Activated CD4-positive, alpha-beta T cell treated with anti-CD3 and anti-CD28 coated beads, Interleukin-2, amount 10 ng/mL, durations not matched to agents 24 days and 14 days (primary cell): ENCODE results near the gene STRAP. TPM values are rescaled to one million over a fixed set of nuclear protein-coding genes. Genes with fewer than 3 reads are reported as not detected.
"Not testable (repeated sequence)": the region's sequence is repeated elsewhere in the genome, so short reads cannot be mapped to it uniquely, and the experiment has no call there.

Experiments used
- DNase-seq: peaks from one replicate; pipeline ENCODE4 v3.0.0; 2022
- H3K27ac Mint-ChIP-seq: one replicate; pipeline ENCODE4 v1.8.0; 2022; ENCODE audit warnings: mild to moderate bottlenecking, mixed read lengths
- H3K27me3 Mint-ChIP-seq: one replicate; pipeline ENCODE4 v1.8.0; 2022; ENCODE audit warnings: mixed read lengths
- H3K36me3 Mint-ChIP-seq: one replicate; pipeline ENCODE4 v1.8.0; 2022; ENCODE audit warnings: low read depth, mild to moderate bottlenecking, mixed read lengths
- H3K4me1 Mint-ChIP-seq: one replicate; pipeline ENCODE4 v1.8.0; 2021; ENCODE audit warnings: mixed read lengths
- H3K4me3 Mint-ChIP-seq: one replicate; pipeline ENCODE4 v1.8.0; 2022; ENCODE audit warnings: mild to moderate bottlenecking, moderate library complexity, mixed read lengths
- H3K9me3 Mint-ChIP-seq: one replicate; pipeline ENCODE4 v1.8.0; 2021; ENCODE audit warnings: mixed read lengths
- intact Hi-C: fragments of 100-400 bp; cut with micrococcal nuclease; formaldehyde crosslinking; loops from one replicate; pipeline ENCODE4 v1.15.1; 2023
- total RNA-seq: library from RNA; stranded (reverse); gene quantifications from 2 replicates; pipeline ENCODE4 v1.2.3, GENCODE V29; 2022

The STRAP gene
- total RNA-seq, 1 donor from 2014 or later = 166 TPM

DNA sequence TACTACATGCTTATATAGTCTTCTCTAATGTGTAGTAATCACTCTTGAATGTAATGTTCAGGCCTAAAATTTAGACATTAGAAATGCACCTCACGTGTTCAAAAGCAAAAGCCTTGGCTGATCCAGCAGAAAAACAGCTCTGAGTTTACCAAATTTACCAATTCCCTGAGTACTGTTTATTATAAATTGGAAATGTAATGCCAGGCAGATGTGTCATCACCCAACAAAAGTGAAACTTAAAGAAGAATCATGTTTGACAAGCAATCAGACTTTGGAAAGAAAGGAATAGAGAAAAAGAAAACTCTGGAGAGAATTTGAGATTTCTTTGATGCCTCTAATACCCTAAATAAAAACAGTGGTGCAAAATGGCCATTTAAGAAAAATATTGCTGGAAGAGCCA, 26.5 kb upstream of the STRAP start:
- Mint-ChIP-seq H3K4me1 (no peaks in the 10 kb centered on the region), H3K9me3 (no peaks in the 10 kb centered on the region), H3K27ac (no peak overlapping the region), H3K27me3 (peaks cover 23% of the 10 kb centered on the region), H3K4me3 (no peak overlapping the region), H3K36me3 (no peaks in the 10 kb centered on the region)
- DNase-seq = no peak
- intact Hi-C loops = loop anchor here (1.0 to 5.0 kb wide), 5 partner anchors 68 to 578 kb away; partner anchors contain the start of gene EPS8

DNA sequence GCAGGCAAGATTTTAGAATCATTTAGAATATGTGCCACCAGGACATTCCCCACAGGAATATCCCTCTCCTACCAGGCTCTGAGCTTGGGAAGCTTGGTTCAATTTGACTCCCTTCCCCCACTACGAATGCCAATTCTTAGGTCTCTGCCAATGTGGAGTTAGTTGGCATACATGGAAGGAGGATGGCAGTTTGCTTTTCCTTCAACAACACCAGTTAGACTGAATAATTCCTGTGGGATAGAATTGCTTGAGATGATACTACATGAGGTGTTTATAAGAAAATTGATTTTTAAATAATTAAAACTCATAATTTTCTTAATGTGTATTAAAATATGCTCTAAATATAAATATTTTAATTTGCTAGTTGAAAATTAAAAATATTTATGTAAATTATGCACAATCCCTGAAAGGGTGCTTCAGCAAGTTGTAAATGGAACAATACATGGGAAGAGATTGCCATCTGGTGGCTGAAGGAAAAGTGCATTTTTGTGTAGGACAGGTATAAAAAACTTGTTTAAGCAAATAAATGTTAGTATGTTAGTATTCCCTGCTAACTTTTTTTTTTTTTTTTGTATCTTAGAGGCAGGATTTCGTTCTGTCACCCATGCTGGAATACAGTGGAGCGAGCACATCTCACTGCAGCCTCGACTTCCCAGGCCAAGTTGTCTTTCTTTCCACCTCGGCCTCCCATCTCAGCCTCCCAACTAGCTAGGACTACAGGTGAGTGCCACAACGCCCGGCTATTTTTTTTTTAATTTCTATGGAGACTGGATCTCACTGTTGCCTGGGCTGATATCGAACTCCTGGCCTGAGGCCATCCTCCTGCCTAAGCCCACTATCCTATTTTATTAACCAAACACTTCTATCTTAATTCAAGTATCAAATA, 25.8 kb upstream of the STRAP start:
- Mint-ChIP-seq H3K27me3 (peaks cover 28% of the 10 kb centered on the region), H3K4me1 (no peaks in the 10 kb centered on the region), H3K4me3 (no peak overlapping the region), H3K27ac (no peak overlapping the region), H3K9me3 (no peaks in the 10 kb centered on the region), H3K36me3 (no peaks in the 10 kb centered on the region)
- DNase-seq = peak; percentile 88
- intact Hi-C loops = loop anchor here (1.0 to 5.0 kb wide), 5 partner anchors 69 to 579 kb away; partner anchors contain the start of gene EPS8

DNA sequence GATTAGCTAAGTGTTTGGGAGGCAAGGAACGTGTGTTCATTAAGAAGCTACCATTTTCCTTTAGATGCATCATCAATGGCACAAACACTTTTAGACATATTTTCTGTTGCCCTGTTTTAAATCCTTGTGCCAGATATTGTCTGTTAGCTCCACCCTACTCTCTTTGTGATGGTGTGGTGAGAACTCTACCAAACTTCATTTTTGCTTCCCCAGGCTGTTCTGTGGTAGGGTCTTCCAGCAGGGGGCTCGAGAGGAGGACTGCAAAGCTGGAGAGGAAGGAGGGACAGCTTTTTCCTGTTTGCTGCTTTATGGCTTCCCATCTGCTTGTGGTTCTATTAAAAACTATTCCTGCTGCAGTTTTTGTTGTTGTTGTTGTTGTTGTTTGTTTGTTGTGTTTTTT, 23.8 kb upstream of the STRAP start:
- intact Hi-C loops = loop anchor here (5.0 kb wide), 3 partner anchors 71 to 581 kb away; partner anchors contain the start of gene EPS8
- DNase-seq = no peak
- H3K4me1 Mint-ChIP-seq = no peaks in the 10 kb centered on the region
- H3K9me3 Mint-ChIP-seq = no peaks in the 10 kb centered on the region
- H3K36me3 Mint-ChIP-seq = no peaks in the 10 kb centered on the region
- H3K4me3 Mint-ChIP-seq = no peak overlapping the region
- H3K27ac Mint-ChIP-seq = no peak overlapping the region
- peaks cover 39% of the 10 kb centered on the region for H3K27me3 Mint-ChIP-seq

DNA sequence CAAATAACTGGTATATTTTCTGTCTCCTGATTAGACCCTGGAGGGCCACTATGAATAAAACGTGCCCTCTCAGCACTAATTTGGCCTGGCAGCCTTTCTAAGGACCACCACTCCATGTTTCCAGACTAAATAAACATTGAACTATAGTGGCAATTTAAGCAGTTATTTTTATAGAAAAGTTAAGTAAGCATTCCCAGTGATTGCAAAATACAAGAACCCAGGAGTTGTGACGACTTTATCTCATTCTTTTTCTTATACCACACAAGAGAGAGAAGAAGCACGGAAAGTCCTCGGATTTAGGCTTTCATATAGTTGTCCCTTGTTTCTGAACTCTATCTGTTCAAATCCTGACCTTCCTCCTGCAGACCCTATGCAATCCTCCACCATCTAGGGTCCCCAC, 23.1 kb upstream of the STRAP start:
- no peak overlapping the region for H3K4me3 Mint-ChIP-seq
- peaks cover 43% of the 10 kb centered on the region for H3K27me3 Mint-ChIP-seq
- H3K36me3 Mint-ChIP-seq = no peaks in the 10 kb centered on the region
- intact Hi-C loops = loop anchor here (5.0 kb wide), 3 partner anchors 72 to 582 kb away; partner anchors contain the start of gene EPS8
- peaks cover 5% of the 10 kb centered on the region for H3K4me1 Mint-ChIP-seq
- DNase-seq = no peak
- no peaks in the 10 kb centered on the region for H3K9me3 Mint-ChIP-seq
- H3K27ac Mint-ChIP-seq = no peak overlapping the region

DNA sequence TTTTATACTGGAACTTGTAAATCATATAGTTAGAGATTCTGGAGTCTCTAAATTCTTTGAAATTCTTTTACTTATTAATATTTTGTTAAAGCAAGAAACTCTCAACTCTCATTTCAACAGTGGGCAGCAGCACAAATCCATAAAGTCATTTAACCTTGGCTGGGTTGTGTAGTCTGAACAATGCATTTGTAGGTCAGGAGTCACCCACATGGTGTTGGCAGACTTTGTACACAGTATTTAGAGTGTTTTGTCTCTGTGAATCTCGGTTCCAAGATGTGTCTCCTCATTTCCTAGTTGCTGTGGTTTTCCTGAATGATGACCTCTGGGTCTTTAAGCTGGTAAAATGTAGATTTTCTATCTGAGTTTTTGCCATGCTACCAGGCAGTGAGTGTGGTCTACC, 20.8 kb upstream of the STRAP start:
- no peak for DNase-seq
- intact Hi-C loops = no loop called here
- Mint-ChIP-seq H3K4me3 (no peak overlapping the region), H3K4me1 (peaks cover 6% of the 10 kb centered on the region), H3K36me3 (no peaks in the 10 kb centered on the region), H3K27me3 (peaks cover 51% of the 10 kb centered on the region), H3K27ac (no peak overlapping the region), H3K9me3 (no peaks in the 10 kb centered on the region)

DNA sequence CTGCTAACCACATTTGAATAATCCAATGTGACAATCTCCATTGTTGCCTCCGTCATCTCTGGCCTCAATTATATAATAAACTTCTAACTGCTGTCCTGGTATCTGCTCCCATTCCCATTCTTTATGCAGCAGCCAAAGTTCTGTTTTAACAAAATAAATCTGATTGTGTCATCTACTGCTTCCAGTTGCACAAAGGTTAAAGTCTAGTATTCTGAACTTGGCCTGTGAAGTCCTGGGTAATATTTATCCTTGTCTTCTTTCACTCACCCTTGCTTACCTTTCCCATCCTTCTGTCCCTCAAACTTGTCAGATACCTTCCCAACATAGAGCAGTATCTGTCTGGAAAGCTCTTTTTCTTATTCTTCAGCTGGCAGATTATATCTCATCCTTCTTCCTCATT, 19.3 kb upstream of the STRAP start:
- H3K27ac Mint-ChIP-seq = no peak overlapping the region
- intact Hi-C loops = no loop called here
- H3K36me3 Mint-ChIP-seq = no peaks in the 10 kb centered on the region
- no peak for DNase-seq
- peaks cover 6% of the 10 kb centered on the region for H3K4me1 Mint-ChIP-seq
- peaks cover 49% of the 10 kb centered on the region for H3K27me3 Mint-ChIP-seq
- no peaks in the 10 kb centered on the region for H3K9me3 Mint-ChIP-seq
- H3K4me3 Mint-ChIP-seq = no peak overlapping the region

DNA sequence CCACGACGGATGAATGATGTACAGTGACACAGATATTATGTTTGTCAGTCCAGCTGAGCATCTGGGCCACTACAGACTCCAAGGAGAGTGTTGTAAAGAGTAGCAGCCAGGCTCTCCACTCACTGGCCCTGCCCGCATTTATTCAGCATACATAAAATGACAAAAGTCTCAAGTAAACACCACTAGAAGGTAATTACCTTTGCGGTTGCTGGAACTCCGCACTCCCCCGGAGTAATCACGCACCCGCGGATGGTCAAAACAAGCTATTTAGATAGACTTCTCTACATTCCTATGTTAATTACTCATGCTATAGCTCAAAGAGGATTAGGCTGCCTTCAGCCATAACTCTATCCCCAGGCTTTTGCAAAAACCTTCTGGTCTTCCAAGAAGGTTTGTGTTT, 18.8 kb upstream of the STRAP start:
- no peak for DNase-seq
- Mint-ChIP-seq H3K36me3 (no peaks in the 10 kb centered on the region), H3K4me1 (peaks cover 6% of the 10 kb centered on the region), H3K9me3 (no peaks in the 10 kb centered on the region), H3K4me3 (no peak overlapping the region), H3K27me3 (peaks cover 46% of the 10 kb centered on the region), H3K27ac (no peak overlapping the region)
- intact Hi-C loops = no loop called here

DNA sequence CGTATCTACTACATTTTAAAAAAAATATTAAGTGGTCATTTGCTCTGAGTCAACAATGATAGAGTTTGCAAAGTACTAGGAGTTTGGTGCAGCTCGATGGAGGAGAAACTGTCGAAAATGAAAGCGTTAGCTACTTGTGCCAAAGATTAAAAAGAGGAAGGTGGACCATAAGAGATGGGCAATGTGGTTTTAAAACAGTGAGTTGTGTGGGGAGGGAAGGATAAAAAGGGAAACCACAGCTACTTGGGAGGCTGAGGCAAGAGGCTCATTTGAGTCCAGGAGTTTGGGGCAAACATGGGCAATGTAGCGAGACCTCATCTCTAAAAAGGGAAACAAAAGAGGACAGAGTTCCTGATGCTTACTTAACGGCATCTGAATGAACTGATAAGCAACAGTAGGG, 18.2 kb upstream of the STRAP start:
- Mint-ChIP-seq H3K27ac (no peak overlapping the region), H3K4me1 (peaks cover 6% of the 10 kb centered on the region), H3K4me3 (peak overlapping the region; percentile 71), H3K27me3 (peaks cover 42% of the 10 kb centered on the region), H3K36me3 (no peaks in the 10 kb centered on the region), H3K9me3 (no peaks in the 10 kb centered on the region)
- intact Hi-C loops = no loop called here
- DNase-seq = no peak

DNA sequence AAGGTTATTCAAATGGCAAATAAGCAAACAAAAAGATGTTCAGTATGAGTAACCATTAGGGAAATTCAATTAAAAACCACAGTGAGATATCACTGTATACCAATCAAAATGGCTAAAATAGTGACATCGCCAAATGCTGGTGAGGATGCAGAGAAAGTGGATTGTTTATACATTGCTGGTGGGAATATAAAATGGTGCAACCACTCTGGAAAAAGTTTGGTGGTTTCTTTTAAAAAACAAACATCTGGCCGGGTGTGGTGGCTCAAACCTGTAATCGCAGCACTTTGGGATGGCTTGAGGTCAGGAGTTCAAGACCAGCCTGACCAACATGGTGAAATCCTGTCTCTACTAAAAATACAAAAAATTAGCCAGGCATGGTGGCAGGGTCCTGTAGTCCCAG, 14.0 kb upstream of the STRAP start:
- DNase-seq = no peak
- no peaks in the 10 kb centered on the region for H3K36me3 Mint-ChIP-seq
- no peaks in the 10 kb centered on the region for H3K9me3 Mint-ChIP-seq
- H3K4me1 Mint-ChIP-seq = peaks cover 6% of the 10 kb centered on the region
- H3K27ac Mint-ChIP-seq = no peak overlapping the region
- intact Hi-C loops = no loop called here
- H3K27me3 Mint-ChIP-seq = peaks cover 26% of the 10 kb centered on the region
- H3K4me3 Mint-ChIP-seq = no peak overlapping the region

DNA sequence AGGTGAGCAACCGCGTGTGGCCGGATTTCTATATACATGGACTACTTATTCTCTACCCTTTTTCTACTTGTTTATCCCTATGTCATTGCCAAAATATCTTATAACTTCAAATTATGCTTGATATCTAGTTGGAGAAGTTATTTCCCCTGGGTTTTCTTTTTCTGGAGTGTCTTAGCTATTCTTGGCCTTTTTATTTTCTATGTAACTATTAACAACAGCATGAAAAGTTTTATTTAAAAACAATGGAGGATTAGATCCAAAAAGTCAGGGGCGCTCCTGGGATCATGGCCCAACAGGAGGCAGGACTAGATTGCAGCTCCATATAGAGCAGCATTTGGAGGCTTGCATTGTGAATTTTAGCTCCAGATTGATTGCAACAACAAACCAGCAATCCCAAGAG, 8.6 kb upstream of the STRAP start:
- no peaks in the 10 kb centered on the region for H3K9me3 Mint-ChIP-seq
- H3K27me3 Mint-ChIP-seq = peaks cover 24% of the 10 kb centered on the region
- H3K4me3 Mint-ChIP-seq = no peak overlapping the region
- no peak overlapping the region for H3K27ac Mint-ChIP-seq
- no peaks in the 10 kb centered on the region for H3K36me3 Mint-ChIP-seq
- DNase-seq = no peak
- intact Hi-C loops = no loop called here
- peaks cover 6% of the 10 kb centered on the region for H3K4me1 Mint-ChIP-seq

DNA sequence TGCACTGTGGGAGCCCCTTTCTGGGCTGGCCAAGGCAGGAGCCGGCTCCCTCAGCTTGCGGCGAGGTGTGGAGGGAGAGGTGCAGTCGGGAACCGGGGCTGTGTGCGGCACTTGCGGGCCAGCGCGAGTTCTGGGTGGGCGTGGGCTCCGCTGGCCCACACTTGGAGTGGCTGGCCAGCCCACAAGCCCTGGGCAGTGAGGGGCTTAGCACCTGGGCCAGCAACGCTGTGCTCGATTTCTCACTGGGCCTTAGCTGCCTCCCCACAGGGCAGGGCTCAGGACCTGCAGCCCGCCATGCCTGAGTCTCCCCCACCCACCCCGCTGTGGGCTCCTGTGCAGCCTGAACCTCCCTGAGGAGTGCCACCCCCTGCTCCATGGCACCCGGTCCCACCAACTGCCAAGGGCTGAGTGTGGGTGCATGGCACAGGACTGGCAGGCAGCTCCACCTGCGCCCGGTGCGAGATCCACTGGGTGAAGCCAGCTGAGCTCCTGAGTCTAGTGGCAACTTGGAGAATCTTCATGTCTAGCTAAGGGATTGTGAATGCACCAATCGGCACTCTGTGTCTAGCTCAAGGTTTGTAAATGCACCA, 7.5 kb upstream of the STRAP start:
- H3K27ac Mint-ChIP-seq, DNase-seq, H3K36me3 Mint-ChIP-seq, intact Hi-C loops, H3K4me1 Mint-ChIP-seq, H3K9me3 Mint-ChIP-seq, H3K4me3 Mint-ChIP-seq: not testable (repeated sequence)
- peaks cover 20% of the 10 kb centered on the region for H3K27me3 Mint-ChIP-seq

DNA sequence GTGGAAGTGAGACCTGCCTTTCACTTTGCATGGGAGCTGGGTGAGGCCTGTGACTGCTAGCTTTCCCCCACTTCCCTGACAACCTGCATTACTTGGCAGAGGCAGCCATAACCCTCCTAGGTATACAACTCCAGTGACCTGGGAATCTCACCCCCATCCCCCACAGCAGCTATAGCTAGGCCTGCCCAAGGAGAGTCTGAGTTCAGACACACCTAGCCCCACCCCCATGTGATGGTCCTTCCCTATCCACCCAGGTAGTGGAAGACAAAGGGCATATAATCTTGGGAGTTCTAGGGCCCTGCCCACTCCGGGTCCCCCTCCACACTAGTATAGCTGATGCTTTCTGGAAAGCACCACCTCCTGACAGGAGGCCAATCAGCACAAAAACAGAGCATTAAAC, 6.3 kb upstream of the STRAP start:
- no peaks in the 10 kb centered on the region for H3K36me3 Mint-ChIP-seq
- no peak overlapping the region for H3K4me3 Mint-ChIP-seq
- peaks cover 6% of the 10 kb centered on the region for H3K9me3 Mint-ChIP-seq
- intact Hi-C loops = no loop called here
- no peak overlapping the region for H3K27ac Mint-ChIP-seq
- peaks cover 19% of the 10 kb centered on the region for H3K27me3 Mint-ChIP-seq
- H3K4me1 Mint-ChIP-seq = peaks cover 11% of the 10 kb centered on the region
- DNase-seq = no peak

DNA sequence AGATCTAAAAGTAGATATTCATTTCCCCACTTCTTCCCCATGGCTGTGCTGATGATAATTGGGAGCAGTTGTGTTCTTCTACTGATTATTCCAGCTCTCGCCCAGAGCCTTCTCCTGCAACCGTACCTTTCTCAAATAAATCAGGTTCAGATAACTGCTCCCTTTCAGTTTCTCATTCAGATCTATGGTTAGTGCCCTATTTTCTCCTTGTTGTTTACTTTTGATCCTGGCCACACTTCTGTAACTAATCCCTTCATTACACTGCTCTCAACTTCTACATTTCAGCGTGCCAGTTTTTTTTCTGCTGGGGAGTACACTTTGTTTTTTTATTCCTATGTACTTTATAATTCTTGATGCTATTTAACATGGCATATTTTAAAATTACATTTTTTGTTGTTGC, 2.8 kb upstream of the STRAP start:
- no peak overlapping the region for H3K4me3 Mint-ChIP-seq
- no peak for DNase-seq
- peaks cover 7% of the 10 kb centered on the region for H3K9me3 Mint-ChIP-seq
- H3K36me3 Mint-ChIP-seq = peaks cover 15% of the 10 kb centered on the region
- peaks cover 18% of the 10 kb centered on the region for H3K27me3 Mint-ChIP-seq
- H3K27ac Mint-ChIP-seq = no peak overlapping the region
- peaks cover 30% of the 10 kb centered on the region for H3K4me1 Mint-ChIP-seq
- intact Hi-C loops = no loop called here

DNA sequence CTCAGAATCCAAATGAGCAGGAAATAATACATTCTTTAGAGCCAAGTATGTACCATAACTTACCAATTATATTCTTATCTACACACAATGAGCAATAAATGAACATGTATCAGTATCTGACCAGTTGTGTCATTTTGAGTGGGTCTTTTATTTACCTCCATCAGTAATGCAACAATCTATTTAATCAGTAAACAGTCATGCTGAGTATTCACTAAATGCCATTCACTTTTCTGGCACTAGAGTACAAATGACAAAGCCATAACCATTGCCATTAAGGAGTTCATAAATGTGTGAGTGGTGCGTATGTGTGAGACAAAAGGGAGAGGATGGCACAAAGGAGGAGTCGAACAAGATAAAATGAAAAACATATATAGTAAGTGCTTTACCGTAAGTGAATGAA, 1.5 kb upstream of the STRAP start:
- Mint-ChIP-seq H3K27me3 (peaks cover 16% of the 10 kb centered on the region), H3K36me3 (peaks cover 25% of the 10 kb centered on the region), H3K27ac (peak overlapping the region; percentile 31), H3K9me3 (peaks cover 7% of the 10 kb centered on the region), H3K4me3 (peak overlapping the region; percentile 50), H3K4me1 (peaks cover 32% of the 10 kb centered on the region)
- no peak for DNase-seq
- intact Hi-C loops = loop anchor here (5.0 to 10.0 kb wide), 3 partner anchors 348 to 1078 kb away; partner anchors contain the start of genes C12orf60 and WBP11
